ENCODE data around the gene TCFL5.

Gene TCFL5

GRCh38 chr20:62808211-62808865 is 53.3 kb downstream of the TCFL5 start:
- DNase-seq, result peak; percentile 42

DNA sequence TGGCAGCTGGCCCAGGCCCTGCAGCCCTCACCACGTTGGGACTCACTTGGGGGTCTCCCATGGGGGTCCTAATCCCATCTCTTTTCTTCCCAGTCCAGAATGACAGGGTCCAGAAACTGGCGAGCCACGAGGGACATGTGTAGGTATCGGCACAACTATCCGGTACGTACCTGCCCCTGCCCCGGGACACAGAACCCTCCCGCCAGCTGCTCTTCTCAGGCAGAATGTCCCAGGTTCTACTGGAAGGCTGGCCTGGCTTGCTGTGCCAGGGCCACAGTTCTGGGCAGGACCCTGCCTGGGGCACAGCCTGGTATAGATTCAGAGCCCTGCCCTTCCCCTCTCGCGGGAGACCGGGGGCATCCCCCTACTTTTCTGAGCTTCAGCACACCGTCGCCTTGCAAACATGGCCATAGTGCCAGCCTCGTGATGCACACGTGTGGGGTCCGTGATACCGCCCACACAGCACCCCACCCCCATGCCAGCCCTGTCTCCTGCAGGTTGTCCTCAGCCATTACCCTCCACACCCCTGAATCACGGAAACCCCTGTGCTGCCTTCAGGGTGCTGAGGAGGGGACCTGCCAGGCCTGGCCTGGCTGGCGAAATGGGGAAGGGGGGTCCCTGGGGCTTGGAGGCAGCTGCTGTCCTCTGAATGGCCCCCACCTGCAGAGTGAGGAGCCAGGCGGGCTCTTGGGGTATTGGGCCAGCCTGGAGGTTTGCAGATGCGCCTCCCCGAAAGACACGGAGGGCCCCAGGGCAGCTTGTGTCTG is 54.0 kb downstream of the TCFL5 start:
- no peak for DNase-seq

GRCh38 chr20:62806383-62807050 is 55.1 kb downstream of the TCFL5 start:
- DNase-seq, result no peak

DNA sequence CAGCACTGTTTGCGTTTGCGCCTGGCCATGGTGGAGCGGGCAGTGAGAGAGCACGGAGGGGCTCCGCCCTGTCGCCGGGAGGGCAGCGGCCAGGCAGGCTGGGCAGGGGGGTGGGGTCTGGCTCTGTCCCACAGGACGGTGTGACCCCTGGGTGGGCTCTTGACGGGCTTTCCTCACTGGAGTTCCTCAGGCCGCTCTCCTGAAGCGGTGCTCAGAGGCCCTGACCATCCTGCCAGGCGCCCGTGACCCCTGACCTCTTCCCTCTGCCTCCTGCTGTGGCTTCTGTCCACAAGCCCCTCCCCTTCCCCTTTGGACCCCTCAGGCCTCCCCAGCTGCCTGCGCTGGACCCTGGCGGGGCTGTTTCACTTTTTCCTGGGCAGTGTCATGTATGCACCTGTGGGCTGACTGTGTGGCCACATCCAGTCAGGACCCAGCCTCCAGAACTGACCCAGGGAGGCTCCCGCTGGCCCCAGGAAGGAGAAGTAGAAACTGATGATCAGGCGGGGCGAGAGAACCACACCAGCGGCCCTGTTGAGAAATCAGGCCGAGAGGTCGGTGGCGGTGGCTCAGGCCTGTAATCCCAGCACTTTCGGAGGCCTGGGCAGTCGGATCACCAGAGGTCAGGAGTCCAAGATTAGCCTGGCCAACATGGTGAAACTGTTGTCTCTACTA is 55.8 kb downstream of the TCFL5 start:
- no peak for DNase-seq

DNA sequence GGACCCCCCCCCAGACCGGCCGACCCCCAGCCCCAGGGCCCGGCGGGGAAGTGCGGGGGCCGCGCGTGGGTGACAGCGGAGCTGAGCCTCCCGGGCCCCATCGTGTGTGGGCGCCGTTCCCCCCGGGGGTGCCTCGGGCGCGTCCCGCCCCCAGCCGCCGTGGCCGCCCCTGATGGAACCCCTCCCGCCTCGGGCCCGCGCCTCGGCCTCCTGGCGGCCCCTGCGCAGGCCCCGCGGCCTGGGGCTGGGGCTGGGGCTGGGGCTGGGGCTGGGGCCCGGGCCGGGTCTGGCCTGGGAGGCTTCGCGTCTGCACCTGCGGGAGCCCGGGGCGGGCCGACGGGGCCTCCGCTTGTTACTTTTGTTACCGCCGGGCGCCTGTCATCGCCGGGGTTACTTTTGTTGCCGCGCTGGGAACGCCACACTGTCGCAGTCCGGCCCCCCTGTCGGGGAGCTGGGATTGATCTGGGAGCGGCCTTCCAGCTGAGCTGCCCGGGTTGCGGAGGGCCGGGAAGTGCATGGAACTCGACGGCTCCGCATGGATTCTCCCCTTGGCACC is 56.4 kb downstream of the TCFL5 start:
- DNase-seq, result no peak

DNA sequence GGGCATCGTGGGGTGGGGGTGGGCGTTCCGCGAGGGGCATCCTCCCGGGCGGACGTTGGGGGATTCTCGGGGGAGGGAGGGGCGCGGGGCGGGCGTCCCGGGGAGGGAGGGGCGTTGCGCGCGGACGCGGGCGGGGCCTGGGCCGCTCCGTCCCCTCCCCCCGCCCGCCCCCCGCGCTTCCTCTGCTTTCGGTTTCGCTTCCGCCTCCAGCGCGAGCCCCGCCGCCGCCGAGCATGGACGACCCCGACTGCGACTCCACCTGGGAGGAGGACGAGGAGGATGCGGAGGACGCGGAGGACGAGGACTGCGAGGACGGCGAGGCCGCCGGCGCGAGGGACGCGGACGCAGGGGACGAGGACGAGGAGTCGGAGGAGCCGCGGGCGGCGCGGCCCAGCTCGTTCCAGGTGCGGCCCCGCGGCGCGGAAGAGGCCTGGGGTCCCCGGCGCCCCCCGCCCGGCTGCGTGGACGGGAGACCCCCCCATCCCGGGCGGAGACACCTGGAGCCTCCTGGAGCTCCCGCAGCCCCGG is 56.9 kb downstream of the TCFL5 start, which contains the start of gene OGFR:
Gene OGFR (plus strand): TSS at position 209 of the 528 bp plus-strand sequence. CDS start 25 bp downstream, at position 234.
- no peak for DNase-seq

GRCh38 chr20:62804021-62804626 is 57.5 kb downstream of the TCFL5 start:
- no peak for DNase-seq

DNA sequence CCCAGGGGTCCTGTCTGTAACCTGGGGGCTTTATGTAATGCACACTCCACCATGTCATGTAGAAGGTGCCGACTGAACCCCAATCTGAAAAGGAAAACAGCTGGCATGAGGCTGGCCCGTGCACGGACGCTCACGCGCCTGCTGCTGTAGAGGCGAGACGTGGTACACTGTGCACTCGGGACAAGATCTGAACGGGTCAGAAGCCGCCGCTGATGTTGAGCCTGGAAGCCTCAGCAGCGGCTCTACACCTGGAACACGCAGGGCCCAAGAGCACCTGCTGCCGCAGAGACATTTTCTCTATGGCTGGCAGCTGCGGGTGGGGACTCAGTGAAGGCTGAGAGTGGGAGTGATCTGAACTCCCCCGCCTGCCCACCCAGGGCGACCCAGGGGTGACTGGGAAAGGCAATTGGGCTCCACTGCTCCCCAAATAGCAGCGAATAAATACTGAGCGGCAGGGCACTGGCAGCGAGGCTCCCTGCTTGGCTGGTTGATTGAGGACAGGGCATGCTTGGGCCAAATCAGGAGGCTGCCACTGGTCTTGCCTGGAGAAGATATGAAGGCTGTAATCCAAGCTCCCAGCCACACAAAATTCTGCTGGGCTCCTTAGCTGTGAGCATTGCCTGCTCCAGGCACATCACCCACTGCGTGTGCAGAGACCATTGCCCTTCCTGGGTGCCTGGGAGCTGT is 59.5 kb downstream of the TCFL5 start:
- DNase-seq, result no peak

DNA sequence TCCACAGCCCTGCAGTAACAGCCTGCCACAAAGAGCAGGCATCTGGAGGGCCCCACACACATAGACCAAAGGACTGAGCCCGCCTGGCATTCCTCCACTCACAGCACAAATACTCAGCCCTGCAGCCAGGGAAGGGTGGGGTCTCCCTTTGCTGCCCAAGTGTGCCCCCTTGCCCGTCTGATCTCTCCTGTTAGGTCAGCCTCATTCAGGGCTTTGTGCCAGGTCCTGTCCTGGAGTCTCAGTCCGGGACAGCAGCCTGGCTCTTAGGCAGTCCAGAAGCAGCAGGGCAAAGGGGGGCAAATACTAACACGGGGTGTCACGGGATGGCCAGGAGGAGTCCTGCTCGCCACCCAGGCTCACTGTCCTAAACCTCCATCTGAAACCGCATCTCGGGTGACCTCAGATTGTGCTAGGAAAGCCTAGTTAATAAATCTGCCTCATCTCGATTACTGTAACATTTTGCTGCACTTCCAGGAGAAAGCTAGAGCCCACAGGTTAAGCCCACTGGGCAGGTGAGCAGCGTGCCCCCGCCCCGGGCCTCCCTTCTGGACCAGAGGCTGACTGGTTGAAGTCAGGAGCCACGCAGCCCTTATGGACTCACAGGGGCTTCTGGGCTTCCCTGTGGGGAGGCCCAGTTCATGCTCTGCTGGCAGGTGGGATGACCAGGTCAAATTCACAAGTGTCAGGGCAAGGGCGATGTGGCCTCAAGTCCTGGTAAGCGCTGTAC is 60.2 kb downstream of the TCFL5 start:
- no peak for DNase-seq

- DNase-seq, result no peak
These were observed 61.0 kb downstream of the TCFL5 start for GRCh38 chr20:62800314-62801259.

- no peak for DNase-seq
These were observed 61.7 kb downstream of the TCFL5 start for GRCh38 chr20:62799873-62800272.

DNA sequence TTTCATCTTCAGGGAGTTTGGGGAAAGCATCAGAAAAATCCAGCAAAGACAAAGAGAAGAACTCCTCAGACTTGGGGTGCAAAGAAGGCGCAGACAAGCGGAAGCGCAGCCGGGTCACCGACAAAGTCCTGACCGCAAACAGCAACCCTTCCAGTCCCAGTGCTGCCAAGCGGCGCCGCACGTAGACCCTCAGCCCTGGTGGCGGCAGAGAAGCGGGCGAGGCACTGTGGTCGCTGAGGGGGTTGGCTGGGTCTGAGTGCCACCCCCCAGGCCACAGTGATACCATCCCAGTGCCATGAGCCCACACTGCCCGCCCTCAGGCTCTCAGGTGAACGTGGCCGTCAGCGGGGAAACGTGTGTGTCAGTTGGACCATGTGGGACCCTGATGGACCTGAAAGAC is 62.2 kb downstream of the TCFL5 start:
- DNase-seq, result no peak

DNA sequence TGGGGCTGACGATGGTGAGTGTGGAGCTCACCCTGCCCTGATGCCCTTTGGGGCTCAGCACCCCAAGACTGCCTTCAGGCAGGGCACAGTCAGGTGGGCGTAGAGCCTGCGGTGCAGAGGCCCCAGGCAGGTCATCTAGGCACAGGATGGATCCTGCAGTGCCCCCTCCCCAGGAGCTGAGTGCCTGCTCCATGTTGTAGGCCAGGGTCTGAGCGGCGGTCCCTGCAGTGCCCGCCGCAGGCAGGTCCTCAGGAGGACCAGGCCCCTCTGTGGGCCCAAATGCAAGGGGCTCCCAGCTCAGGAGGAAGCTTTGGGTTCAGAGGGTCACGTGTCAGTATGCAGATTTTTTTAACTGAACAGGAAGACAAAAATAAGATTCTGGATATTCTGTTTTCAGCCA is 62.6 kb downstream of the TCFL5 start:
- DNase-seq, result no peak

GRCh38 chr20:62797671-62798532 is 63.7 kb downstream of the TCFL5 start:
- DNase-seq, result no peak

DNA sequence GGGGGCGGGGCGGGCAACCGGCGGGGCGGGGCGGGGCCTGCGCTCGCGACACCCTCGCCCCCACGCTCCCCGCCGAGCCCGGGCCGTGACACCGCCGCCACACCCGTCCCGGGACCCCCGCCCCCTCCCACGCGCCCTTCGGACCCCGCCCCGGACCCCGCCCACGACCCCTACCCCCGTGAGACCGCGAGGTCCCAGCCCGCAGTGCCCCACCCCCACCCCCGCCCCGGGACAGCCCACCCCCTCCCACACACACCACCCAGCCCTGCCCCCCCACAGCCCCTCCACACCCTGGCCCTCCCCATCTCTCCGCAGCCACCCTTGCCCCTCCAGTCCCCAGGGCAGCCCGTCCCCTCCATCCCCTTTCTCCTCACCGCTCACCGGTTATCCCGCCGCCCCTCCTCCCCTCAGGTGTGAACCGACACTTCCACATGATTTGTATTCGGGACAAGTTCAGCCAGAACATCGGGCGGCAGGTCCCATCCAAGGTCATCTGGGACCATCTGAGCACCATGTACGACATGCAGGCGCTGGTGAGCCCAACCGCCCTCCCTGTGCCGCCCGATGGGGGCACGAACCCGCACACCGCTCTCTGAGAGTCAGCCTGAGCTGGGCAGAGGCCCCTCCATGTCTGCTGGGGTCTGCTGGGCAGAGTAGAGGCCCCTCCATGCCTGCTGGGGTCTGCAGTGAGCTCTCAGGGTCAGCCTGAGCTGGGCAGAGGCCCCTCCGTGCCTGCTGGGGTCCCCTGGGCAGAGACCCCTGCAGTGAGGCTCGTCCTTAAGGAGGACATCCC is 64.7 kb downstream of the TCFL5 start:
- DNase-seq, result no peak

DNA sequence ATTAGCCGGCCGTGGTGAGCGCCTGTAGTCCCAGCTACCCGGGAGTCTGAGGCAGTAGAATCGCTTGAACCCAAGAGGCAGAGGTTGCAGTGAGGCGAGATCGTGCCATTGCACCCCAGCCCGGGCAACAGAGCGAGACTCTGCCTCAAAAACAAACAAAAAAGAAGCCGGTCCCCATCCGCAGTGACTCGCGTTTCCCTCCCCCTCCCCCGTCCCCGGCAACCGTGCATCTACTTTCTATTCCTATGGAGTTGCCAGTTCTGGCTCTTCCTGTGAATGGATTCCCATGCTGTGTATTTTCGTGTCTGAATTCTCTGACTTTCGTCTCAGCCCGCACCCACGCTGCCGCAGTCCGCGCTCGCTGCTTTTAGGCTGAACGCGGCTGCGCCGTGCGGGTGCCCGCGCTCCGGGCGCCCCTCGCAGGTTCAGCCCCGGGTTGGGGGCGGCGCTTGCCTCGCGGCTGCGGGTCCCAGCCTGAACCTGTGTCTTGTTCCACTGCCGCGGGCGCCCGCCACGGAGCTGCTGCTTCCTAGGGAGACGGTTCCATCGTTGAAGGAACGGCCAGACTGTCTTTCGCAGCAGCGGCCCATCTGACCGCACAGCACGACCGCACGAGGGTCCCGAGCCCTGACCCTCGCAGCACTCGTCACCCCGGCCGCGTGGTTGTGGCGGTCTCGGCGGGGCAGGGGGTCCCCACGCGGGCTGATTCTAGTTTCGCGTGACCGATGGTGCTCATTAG is 66.4 kb downstream of the TCFL5 start:
- peak; percentile 86 for DNase-seq

Data from NCI-H526 treated with DMSO at 0.1 percent for 48 hours (cell line).